Middle frontal gyrus (tissue), 1 donor: ENCODE data around the gene LCA5L.
"Not testable (repeated sequence)": the region's sequence is repeated elsewhere in the genome, so short reads cannot be mapped to it uniquely, and the experiment has no call there.

Experiments used
- DNase-seq: peaks from one replicate; pipeline ENCODE4 v3.0.0-alpha.2; 2015; ENCODE audit warnings: low spot score; ENCODE audit errors: extremely low spot score

Gene LCA5L

DNA sequence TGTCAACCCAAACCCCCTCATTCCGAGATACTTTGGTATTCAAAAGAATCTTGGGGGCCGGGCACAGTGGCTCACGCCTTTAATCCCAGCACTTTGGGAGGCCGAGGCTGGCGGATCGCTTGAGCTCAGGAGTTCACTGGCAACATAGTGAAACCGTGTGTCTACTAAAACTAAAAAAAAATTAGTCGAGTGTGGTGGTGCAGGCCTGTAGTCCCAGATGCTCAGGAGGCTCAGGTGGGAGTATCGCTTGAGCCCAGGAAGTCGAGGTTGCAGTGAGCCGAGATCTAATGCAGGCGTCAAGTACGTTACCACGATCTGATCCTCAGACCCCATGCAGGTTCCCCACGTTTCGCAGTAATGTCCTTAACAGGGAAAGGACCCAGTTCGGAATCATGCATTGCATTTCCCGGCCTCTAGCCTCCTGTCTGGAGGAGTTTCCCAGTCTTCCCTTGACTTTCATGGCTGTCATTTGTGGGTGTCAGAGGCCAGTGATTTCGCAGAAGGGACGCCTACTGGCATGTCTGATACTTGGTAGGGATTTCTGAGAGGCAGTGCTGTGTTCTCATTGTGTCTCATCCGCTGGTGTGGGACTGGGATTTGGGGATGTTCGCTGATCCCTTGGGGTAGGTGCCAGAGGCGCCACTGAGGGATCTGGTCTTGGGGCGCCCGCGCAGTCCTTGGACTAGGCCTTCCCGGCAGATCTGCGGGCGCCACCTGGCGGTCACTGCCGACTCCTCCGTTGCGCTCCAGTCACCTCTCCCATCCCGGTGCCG, 57.4 kb downstream of the LCA5L start:
- peak; percentile 65 for DNase-seq

DNA sequence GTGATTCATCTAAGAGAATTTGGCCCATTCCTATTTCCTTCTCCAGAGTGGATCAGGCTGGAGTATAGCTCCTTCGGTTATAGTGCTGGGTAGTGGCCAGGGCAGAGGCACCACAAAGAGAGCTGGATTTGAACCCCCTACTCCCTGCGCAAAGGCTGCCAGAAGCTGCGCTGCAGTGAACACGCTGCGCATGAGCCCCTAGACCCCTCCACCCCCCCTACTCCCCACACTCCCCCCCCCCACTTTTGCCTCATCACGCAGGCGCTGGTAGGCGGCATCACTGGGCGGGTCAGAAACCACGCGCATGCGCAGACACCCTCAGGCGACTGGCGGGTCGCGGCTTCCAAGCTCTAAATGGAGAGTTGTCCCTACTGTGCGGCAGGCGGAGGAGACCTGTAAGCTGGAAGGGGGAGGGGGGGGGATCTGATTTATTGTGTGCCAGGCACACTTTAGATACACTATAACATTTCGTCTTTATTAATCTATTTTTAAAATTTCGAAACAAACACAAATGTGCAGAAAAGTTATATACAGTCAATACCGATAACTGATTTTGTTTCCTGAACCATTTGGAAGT, 58.0 kb downstream of the LCA5L start:
- peak; percentile 81 for DNase-seq

DNA sequence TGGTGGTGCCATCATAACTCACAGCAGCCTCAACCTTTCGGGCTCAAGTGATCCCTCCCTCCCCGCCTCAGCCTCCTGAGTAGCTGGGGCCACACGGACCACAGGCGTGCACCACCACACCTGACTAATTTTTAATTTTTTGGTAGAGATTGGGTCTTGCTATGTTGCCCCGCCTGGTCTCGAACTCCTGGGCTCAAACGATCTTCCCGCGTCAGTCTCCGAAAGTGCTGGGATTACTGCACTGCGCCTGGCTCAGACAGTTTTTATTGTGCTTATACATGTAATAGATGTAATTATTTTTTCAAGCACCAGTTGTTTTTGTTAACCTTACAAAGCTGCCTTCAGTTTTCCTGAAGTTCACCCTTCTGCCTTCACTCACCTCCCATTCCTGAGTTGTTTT, 58.7 kb downstream of the LCA5L start:
- no peak for DNase-seq

DNA sequence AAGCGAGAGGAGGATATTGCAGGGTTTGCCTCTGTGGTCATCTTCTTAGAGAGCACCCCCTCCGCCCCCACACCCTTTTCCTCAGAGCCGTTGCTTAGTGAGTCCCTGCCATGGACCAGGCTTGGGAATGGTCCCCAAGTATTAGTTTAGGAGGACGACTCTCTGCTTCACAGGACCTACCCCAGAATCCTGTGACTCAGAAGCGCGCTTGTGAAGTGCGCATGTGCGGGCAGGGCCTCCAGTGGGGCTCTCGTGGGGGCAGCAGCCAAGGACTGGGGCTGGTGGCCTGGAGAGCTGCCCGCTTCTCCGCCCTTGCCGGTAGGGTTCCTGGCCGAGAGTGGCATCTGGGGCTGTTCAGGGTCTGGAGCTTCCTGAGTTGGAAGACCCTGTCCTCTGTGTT, 59.4 kb downstream of the LCA5L start:
- no peak for DNase-seq

DNA sequence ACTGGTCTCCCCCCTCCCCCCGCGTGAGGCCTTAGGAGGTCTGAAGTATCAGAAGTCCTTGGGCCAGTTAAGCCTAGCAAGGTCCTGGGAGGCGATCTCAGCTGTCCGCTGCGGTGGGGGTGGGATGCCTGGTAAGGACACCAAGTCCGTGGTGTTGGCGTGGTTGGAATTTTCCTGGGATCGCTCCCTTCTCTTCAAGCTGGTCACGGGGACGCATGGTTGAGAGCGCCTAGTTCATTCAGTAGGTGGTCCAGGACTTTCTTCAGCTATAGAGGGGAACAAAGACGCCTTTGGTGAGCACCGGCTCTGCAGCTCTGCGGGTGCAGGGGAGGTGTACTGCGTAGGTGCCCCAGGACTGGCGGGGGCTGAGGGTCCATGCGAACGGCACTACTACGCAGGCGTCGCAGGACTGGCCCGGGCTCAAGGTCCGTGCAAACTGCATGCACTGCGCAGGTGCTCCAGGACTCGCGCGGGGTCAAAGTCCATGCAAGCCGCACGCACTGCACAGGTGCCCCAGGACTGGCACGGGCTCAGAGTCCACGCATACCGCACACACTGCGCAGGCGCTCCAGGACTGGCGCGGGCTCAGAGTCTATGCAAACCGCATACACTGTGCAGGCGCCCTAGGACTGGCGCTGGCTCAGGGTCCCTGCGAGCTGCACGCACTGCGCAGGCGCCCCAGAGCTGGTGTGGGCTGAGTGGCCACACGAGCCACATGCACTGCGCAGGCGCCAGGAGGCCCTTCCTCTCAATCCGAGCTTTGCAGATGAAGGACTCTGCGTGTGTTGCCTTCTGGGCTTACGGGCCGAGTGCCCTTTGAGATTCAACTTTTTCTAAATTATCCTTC, 60.1 kb downstream of the LCA5L start:
- DNase-seq: peak; percentile 80

DNA sequence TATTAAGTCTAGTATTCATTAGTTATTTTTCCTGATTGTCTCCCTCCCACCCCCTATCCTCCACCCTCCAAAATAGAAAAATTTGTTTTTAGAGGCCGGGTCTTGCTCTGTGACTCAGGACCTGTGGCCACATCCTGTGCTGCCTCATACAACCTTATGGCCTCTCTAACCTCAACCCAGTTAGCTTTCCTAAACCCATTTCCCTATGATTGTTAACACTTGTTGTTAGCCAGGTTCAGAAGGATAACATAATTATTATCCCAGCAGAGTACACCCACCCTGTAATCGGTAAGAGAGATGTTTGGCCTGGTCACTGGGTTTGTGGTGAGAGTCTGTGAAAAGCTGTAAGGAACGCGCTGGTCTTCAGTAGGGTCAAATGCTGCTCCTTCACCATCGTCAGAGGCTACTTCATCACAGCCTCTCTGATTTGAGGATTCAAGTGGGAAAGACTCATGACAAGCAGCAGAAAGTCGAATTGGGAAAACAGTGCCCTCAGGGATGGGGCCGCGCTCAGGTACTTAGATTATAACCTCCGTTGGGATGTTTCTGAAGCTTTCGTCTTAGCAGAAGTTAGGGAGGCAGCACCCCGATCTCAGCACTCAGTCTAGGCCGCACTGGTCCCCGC, 60.8 kb downstream of the LCA5L start:
- no peak for DNase-seq

DNA sequence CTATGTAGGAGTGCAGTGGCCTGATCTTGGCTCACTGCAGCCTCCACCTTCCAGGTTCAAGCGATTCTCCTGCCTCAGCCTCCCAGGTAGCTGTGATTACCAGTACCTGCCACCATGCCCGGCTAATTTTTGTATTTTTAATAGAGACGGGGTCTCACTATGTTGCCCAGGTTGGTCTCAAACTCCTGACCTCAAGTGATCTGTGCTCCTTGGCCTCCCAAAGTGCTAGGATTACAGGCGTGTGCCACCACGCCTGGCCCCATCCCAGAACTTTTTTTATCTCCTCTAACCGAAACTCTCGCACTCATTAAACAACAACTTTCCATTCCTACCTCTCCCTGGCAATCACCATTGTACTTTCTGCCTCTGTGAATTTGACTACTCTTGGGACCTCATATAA, 63.5 kb downstream of the LCA5L start:
- DNase-seq: not testable (repeated sequence)

DNA sequence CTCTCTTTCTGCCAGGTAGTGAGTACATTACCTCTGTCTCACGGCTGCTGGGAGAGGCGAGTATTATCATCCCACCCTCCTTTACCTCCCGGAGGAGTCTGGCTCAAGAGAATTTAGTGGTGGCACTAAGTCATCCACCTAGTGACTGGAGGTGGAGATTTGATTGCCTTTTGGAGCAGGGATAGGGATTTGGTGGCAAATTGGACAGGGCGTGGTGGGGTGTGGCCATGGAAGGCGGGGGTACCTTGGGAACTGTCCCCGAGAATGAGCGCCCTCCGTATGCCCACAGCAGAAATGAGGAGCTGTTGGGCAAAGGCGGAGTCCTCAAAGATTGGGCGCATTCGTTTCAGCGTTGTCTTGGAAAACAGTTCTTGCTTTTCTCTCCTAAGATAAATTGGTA, 64.6 kb downstream of the LCA5L start:
- no peak for DNase-seq

DNA sequence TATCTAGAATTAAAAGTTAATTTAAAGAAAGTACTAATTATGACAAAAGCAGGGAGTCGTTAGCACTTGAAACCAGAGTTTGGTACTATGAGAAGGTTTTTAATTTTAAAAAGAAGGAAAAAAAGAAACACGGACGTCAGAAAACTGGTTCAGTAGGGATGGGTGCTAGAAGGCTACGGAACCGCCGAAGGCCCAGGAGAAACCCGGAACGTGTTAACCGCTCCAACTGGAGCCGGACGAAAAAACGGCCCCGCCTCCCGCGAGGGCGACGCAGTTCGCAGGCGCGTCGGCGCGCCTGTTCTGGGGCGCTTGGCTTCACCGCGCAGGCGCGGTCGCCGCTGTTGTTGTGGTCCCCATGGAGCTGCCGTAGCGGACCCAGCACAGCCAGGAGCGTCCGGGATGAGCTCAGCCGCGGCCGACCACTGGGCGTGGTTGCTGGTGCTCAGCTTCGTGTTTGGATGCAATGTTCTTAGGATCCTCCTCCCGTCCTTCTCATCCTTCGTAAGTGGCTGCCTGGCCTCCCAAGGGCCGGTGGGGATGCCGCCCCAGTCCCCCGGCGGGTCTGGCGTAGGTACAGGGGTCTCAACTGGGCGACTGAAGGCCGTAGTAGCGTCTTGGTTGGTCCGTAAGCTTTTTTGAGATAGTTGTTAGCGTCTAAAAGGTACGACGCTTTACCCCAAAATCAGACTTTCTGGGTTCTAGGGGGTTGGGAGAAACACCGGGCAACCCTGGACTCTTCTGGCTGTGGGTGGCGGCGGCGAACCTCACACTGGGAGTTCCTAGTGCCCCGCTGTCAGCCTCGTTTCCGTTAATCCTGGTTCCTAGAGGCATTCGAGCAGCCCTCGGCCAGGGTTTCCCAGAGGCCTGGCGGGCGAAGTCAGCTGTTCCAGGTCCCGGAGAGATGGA, 65.3 kb downstream of the LCA5L start:
- DNase-seq: peak; percentile 86

DNA sequence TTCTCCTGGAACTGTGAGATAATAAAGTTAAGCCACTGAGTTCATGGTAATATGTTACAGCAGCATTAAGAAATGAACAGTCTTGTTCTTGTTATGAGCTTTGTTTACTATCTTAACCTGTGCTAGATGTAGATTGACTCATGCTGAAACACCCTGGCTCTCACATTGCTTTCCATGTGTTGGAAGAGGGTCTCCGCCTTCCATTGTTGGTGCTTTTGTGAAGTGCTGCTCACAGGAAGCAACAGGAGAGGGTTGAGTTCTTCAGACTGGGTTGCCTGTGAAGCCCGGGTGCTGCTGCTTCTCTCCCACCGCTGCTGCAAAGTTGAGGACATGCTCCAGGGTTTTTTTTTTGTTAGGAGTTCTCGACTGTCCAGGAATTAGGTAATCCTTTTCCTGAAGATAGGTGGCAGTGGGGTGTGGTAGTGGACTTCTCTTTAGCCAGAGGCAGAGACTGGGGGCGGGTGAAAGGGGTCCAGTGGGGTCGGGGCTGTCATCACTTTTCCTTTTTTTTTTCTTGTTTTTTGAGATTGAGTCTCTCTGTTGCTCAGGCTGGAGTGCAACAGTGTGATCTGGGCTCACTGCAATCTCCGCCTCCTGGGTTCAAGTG, 68.0 kb downstream of the LCA5L start:
- DNase-seq: no peak

DNA sequence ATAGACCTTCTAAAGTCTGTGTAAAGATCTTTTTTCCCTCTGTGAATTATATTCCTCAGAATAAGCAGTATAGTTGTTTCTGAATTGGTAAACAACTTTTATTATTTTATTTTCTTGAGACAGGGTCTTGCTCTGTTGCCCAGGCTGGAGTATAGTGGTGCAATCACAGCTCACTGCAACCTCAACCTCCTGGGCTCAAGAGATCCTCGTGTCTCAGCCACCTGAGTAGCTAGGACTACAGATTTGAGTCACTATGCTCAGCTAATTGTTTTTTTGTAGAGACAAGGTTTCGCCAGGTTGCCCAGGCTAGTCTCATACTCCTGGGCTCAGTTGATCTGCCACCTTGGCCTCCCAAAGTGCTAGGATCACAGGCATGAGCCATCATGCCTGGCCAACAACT, 70.1 kb downstream of the LCA5L start:
- DNase-seq: no peak

DNA sequence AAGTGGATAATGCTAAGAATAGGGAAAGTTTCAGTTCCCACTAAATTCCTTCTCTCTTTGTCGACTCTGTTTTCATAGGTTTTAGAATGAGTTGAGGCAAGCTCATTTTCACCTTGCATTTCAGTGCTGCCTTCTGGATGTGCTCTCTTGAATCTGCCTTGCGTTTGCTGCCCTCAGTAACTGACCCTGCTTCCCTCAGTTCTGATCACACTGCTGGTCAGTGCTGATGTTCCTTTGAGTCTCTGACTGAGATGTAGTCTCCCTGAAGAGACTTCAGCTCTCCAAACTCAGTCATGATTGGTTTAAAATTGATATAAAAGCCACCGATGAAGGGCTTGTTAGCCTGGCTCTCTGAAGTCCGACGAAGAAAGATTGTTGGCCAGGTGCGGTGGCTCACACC, 71.5 kb downstream of the LCA5L start:
- no peak for DNase-seq

DNA sequence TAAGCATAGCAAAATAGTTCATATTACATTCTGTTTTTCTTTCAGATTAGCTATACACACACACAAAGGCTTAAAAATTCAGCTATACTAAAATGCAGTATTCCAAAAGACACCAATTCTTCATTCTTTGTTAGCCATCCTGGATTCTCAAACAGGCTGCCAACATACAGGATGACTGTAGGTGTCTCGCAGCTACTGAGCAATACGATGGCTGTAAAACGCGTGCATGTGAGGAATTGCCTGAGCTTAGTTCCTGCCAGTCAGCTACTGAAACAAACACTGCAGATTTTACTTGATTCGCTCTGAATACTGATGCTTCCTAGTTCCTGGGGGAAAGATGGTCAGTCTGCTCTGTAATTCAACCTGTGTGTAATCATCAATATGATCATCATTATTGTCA, 71.9 kb downstream of the LCA5L start:
- DNase-seq: no peak

DNA sequence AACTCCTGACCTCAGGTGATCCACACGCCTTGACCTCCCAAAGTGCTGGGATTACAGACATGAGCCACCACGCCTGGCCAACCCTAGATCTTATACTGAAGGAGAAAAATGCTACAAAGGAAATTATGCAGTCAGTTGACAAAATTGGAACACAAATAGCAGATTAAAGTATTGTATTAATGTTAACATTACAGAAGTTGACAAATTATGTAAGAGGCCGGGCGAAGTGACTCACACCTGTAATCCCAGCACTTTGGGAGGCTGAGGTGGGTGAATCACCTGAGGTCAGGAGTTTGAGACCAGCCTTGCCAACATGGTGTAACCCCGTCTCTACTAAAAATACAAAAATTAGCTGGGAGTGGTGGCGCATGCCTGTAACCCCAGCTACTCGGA, 75.7 kb downstream of the LCA5L start:
- DNase-seq: not testable (repeated sequence)

DNA sequence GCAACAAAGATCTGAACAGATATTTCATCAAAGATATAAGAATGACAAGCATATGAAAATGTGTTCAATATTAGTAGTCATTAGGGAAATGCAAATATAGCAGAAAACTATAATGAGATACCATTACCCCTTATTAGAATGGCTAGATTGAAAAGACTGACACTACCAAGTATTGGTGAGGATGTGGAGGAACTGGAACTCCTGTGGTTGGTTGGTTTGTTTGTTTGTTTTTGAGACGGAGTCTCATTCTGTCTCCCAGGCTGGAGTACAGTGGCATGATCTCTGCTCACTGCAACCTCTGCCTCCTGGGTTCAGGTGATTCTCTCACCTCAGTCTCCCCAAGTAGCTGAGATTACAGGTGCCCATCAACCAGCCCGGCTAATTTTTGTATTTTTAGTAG, 77.8 kb downstream of the LCA5L start:
- DNase-seq: no peak

DNA sequence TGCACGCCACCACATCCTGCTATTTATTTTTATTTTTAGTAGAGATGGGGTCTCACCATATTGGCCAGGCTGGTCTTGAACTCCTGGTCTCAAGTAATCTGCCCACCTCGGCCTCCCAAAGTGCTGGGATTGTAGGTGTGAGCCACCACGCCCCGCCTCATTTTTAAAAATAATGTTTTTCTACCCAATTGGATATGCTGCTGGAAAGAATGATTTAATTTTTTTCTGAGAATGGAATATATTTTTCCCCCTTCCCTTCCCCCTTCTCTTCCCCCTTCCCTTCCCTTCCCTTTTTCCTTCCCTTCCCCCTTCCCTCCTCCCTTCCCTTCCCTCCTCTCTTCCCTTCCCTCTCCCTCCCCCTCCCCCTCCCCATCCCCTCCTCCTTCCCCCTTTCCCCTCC, 79.0 kb downstream of the LCA5L start:
- no peak for DNase-seq

DNA sequence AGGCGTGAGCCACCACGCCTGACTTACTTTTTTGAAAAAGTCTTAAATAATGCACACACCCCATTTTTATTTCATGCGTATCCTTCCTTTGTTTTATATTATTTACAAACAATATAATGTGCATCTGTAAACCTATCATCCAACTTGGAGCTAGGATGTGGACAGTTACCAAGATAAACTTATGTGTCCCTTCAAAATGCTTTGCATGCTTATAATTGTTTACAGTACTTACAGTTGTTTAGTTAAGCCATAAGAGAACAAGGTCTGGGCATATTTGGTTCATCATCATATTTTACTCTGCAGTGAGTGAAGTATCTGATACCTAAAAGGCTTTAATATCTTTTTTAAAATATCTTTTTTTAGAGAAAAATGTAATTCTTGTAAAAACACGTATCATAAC, 80.6 kb downstream of the LCA5L start:
- DNase-seq: no peak

DNA sequence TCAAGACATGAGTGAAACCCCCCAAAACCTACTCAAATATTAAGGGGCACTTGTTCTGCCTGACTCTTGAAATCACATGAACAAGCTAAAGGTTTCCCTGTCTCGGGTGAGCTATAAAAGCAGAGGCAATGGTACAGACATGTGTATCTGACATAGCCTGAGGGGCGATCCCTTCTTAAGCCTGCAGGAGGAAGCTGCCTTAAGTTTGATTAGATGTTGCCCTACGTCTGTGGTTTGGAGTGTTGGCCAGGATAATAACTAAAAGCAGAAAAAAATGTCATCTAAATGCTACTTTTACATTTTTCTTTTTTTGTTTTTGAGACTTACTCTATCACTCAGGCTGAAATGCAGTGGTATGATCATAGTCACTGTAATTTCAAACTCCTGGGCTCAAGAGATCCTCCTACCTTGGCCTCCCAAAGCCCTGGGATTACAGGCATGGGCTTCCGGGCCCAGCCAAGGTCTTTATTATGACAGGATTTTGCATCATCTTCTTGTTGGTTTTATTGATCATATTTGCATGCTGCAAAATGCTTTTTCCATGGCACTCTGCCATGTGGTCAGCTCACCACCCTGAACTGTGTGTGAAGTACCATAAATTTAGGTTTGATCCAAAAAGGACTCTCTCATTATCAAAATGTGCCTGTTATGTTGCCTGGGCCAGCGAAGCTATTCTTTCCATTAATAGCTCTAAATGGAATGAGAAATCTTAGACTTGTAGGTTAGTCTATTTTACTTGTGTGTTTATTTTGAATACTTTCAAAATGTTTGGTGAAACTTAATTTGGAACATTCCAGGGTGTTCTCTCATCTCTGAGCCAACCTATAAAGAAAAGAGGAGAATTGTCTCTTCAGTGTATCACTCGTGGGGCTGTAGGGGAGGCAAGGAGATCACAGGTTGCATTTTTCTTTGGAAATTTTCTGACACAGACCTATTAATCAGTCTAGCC, 81.7 kb downstream of the LCA5L start:
- DNase-seq: no peak

DNA sequence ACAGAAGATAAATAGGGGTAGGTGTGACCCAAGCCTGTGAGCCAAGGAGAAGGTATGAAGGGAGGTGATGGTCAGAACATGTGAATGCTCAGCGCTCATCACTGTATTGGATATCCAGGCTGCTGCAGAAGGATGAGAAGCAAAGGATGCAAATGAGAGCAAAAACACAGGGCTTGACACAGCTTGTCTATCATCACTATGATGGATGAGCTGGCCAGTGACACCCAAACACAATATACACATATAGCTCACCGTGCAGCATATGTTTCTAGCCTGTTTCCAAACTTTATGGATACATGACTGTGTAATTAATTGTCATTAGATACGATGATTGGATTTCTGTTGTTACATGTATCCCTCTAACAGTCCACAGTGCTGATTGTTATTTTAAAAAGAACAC, 82.8 kb downstream of the LCA5L start:
- no peak for DNase-seq
